Measurements from ENCODE around the gene ASGR1.
"Not testable (repeated sequence)": the region's sequence is repeated elsewhere in the genome, so short reads cannot be mapped to it uniquely, and the experiment has no call there.

The ASGR1 gene

GRCh38 chr17:7168841-7169564 lies 10.2 kb downstream of the ASGR1 start:
- not testable (repeated sequence) for DNase-seq

- no peak for DNase-seq
Measured at GRCh38 chr17:7167832-7168231, 11.3 kb downstream of the ASGR1 start.

DNA sequence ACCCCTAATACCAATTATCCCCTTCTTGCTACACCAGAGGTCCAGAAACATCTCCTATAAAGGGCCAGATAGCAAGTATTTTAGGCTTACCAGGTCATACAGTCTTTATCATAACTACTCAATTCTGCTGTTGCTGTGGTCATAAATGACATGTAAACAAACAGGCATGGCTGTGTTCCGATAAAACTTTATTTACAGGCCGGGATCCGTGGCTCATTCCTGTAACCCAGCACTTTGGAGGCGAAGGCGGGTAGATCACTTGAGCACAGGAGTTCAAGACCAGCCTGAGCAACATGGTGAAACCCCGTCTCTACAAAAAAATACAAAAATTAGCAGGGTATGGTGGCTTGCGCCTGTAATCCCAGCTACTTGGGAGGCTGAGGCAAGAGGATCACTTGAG lies 12.3 kb downstream of the ASGR1 start:
- DNase-seq = no peak

DNA sequence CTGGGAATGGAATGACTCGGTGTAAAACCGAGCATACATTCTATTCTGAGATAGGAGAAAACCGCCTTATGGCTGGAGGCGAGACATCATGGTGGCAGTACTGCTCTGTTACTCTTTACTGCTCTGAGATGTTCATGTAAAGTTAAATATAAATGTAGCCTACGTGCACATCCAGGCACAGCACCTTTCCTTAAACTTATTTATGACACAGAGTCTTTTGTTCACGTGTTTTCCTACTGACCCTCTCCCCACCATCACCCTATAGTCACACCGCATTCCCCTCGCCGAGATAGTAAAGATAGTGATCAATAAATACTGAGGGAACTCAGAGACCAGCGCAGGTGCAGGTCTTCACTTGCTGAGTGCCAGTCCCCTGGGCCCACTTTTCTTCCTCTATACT lies 19.6 kb downstream of the ASGR1 start:
- DNase-seq = not testable (repeated sequence)

DNA sequence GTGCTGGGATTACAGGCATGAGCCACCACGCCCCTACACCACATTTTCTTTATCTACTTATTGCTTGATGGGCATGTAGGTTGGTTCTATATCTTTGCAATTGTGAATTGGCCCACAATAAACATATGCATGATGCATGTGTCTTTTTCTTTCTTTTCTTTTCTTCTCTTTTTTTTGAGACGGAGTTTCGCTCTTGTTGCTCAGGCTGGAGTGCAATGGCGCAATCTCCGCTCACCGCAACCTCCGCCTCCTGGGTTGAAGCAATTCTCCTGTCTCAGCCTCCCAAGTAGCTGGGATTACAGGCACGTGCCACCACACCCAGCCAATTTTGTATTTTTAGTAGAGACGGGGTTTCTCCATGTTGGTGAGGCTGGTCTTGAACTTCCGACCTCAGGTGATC lies 20.7 kb downstream of the ASGR1 start:
- DNase-seq = not testable (repeated sequence)

GRCh38 chr17:7156342-7156940 lies 22.7 kb downstream of the ASGR1 start:
- DNase-seq = no peak

DNA sequence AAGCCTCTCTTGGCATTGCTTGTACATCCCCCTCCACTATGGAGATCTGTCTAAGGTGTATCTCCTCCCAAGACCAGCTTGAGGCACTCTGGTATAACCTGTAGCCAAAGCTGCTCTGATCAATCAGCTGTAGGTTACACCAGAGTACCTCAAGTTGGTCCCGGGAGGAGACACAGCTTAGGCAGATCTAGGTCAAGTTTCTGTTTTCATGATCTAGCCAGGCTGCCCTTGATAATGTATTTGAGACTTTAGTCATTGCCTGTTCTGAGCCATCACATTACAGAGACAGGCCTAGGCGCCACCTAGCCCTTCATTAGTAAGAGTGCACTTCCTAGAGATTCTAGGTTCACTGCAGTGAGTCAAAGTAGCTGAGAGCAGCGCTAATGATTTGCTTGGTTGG lies 31.4 kb downstream of the ASGR1 start:
- DNase-seq = no peak

- no peak for DNase-seq
Measured at GRCh38 chr17:7146115-7146514, 33.1 kb downstream of the ASGR1 start.

GRCh38 chr17:7144213-7144612 lies 35.0 kb downstream of the ASGR1 start:
- DNase-seq = no peak

GRCh38 chr17:7141824-7142223 lies 37.3 kb downstream of the ASGR1 start:
- DNase-seq = no peak

DNA sequence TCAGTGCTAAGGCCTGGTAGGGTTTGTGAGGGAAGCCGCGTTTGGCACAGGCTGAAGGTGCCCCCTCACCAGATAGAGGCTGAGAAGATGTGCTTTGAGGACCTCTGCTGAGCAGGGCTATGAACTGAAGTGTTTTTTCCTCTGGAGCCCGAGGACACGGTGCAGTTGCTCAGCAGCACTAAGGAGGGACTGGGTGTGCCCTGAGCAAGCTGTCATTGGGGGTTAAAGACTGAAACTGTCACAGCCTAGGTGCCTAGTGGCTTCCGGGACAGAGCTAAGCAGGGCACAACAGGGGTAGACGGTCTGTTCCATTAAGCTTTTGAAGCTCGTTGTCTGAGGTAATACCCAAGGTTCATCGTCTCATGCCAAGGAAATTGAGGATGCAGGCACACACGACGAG lies 39.8 kb downstream of the ASGR1 start:
- no peak for DNase-seq

- no peak for DNase-seq
Measured at GRCh38 chr17:7138800-7139381, 40.3 kb downstream of the ASGR1 start.

GRCh38 chr17:7137171-7137943 lies 41.8 kb downstream of the ASGR1 start:
- no peak for DNase-seq

GRCh38 chr17:7136266-7136877 lies 42.8 kb downstream of the ASGR1 start:
- peak in 40 of 58 donors; percentile 6 to 82 (median 36) for DNase-seq

GRCh38 chr17:7133916-7134315 lies 45.3 kb downstream of the ASGR1 start:
- DNase-seq = no peak

GRCh38 chr17:7133424-7133823 lies 45.7 kb downstream of the ASGR1 start:
- peak in 2 of 58 donors; percentile 11 to 32 for DNase-seq

GRCh38 chr17:7132511-7133094 lies 46.6 kb downstream of the ASGR1 start:
- no peak for DNase-seq

DNA sequence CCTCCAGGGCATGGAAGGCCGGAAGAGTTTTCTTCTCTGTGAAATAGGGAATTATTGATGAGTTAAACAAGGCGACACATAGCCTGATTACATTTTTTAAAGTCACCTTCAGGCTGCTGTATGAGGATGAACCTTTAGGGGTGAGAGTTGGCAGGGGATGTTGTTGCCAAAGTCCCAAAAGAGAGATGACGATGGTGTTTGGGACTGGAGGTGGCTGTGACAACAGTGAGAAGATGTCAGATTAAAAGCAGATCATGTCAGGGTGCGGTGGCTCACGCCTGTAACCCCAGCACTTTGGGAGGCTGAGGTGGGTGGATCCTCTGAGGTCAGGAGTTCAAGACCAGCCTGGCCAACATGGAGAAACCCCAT lies 47.8 kb downstream of the ASGR1 start:
- no peak for DNase-seq

GRCh38 chr17:7130621-7131422 lies 48.3 kb downstream of the ASGR1 start:
- DNase-seq = no peak

- DNase-seq = no peak
Measured at GRCh38 chr17:7129311-7129710, 49.9 kb downstream of the ASGR1 start.

Measured in anterior cingulate cortex (tissue), 58 donors.